ENCODE results near the gene RPIA.
A peak's percentile ranks its signal among the peaks of the same experiment; 100 is the strongest.
"Not testable (repeated sequence)": the region's sequence is repeated elsewhere in the genome, so short reads cannot be mapped to it uniquely, and the experiment has no call there.

RPIA gene

GRCh38 chr2:88733155-88733902, 41.9 kb downstream of the RPIA start:
- no peak for TF ChIP-seq GATA1 (IDR thresholded peaks at IDR 0.05; ENCODE audit: low read depth, low read length)
- no peak for TF ChIP-seq POLR2A (IDR thresholded peaks at IDR 0.05; ENCODE audit: low read length)
- no peak for DNase-seq

DNA sequence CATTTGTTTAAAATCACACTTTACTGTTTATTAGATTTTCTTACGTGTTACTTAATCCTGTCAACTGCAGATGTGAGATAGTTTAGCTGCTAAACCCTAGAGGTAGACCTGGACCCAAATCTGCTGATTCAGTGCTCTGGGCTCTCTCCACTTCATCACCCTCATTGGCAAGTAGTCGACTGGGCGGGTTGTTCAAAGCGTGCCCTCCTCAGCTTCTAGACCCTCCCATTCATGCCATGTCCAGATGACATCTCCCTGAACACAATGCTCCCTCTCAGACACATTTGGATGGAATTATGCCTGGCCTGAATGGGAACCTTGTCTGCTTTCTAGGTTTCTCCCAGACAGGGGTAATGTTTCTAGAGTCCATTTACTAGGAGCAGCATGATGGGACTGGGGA, 43.7 kb downstream of the RPIA start:
- no peak for TF ChIP-seq POLR2A (IDR thresholded peaks at IDR 0.05; ENCODE audit: low read length)
- no peak for TF ChIP-seq GATA1 (IDR thresholded peaks at IDR 0.05; ENCODE audit: low read depth, low read length)
- peak; percentile 77 to 81 for DNase-seq

DNA sequence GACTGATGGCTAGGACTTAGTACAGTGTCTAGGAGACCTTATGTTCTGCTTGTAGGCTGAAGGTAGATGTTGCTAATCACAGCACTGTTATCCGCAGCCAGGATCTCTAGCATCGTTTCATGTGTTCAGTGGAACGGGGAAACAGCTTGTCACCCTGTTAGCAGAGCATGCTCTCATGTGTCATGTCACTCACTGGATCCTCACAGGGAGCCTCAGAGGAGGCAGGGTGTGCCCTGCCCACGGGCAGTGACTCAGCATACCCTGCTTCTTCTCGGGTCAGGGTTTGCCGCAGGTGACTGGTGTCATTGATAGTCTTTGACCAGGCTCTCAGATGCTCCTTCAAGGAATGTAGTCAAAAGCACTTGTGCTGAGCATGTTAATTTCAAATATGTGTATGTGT, 44.4 kb downstream of the RPIA start:
- peak; percentile 89 to 91 for DNase-seq
- TF ChIP-seq POLR2A (IDR thresholded peaks at IDR 0.05; ENCODE audit: low read length), result peak; percentile 21
- no peak for TF ChIP-seq GATA1 (IDR thresholded peaks at IDR 0.05; ENCODE audit: low read depth, low read length)

- peak in 1 of 2 experiments; percentile 45 for DNase-seq
- TF ChIP-seq POLR2A (IDR thresholded peaks at IDR 0.05; ENCODE audit: low read length), result no peak
- no peak for TF ChIP-seq GATA1 (IDR thresholded peaks at IDR 0.05; ENCODE audit: low read depth, low read length)
Measured at GRCh38 chr2:88736437-88736836, 45.0 kb downstream of the RPIA start.

DNA sequence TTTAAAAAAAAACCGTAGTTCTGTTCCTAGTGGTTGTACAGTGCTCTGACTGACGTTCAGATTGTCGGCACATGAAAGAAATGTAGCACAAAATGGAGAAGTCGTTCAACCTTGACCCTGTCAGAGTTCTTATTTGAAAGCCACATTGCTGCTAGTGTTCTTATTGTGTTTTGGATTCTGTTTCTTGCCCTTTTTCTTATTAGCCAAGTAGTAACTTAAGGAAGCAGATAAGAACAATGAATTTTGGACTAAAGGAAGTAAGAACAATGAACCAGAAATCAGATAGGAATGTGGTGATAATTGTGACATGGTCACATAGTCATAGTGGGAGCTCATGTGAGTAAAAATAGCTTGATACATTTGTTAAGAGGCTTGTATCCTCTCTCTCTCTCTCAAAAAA, 45.9 kb downstream of the RPIA start:
- no peak for TF ChIP-seq GATA1 (IDR thresholded peaks at IDR 0.05; ENCODE audit: low read depth, low read length)
- no peak for DNase-seq

DNA sequence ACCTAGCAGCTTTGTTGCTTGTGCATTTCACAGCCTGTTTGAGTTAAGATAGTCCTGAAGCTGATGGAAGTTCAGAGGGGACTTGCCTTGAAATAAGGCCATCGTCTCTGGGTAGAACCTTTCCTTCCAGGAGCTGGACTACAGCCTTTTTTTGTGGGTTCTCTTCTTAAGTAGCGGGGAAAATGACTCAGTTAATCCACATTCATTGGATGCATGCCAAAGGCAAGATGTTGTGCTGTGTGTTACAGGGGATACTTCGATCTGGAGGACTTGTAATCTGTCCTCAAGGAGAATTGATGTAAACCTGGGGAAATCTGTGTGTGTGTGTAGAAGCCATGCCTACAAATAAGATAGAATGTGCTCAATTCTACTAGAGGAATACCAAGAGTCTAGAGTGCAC, 46.8 kb downstream of the RPIA start:
- peak; percentile 8 to 29 for DNase-seq
- no peak for TF ChIP-seq GATA1 (IDR thresholded peaks at IDR 0.05; ENCODE audit: low read depth, low read length)
- no peak for TF ChIP-seq POLR2A (IDR thresholded peaks at IDR 0.05; ENCODE audit: low read length)

- no peak for TF ChIP-seq POLR2A (IDR thresholded peaks at IDR 0.05; ENCODE audit: low read length)
- TF ChIP-seq GATA1 (IDR thresholded peaks at IDR 0.05; ENCODE audit: low read depth, low read length), result no peak
- peak; percentile 75 to 89 for DNase-seq
Measured at GRCh38 chr2:88739985-88740600, 48.6 kb downstream of the RPIA start.

DNA sequence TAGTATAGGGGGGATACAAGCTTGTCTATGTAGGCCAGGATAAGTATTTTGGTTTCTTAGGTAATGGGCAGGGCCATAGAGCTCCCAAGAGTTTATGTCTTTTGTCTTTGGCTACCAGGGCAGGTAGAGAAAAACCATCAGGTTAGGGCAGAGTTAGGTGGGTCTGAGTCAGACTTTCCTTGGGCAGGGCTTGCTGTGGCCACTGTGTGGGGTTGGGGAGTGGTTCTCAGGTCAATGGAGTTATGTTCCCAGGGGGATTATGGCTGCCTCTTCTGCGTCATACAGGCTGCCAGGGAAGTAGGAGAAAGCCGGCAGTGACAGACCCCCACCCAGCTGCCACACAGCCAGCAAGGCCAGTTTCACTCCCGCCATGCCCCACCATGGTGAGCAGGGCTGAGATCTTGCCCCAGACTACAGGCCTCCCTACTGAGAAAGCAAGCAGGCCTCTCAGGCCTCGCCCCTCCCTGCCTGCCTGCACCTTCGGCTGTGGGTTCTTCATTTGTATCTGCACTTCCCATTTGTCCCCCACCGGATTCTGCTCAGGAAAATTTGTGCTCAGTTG, 55.5 kb downstream of the RPIA start:
- DNase-seq, result no peak
- TF ChIP-seq GATA1 (IDR thresholded peaks at IDR 0.05; ENCODE audit: low read depth, low read length), result no peak
- TF ChIP-seq POLR2A (IDR thresholded peaks at IDR 0.05; ENCODE audit: low read length), result no peak

DNA sequence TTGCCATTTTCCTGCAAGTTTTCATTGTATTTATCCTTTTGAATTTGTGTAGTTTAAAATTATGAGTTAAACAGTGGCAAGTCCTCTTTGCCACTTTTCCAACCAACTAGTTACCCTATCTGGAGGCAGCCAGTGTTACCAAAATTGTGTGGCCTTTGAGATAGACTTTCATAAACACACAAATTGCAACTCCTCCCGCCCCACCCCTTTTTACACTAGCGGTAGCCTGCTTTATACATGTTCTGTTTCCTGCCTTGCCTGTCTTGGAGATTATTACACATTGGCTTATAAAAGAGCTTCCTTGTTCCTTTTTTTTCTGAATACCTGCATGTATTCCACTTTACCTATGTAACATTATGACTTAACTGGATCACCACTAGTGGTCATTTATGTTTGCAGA, 56.5 kb downstream of the RPIA start:
- DNase-seq, result peak; percentile 75 to 83
- TF ChIP-seq POLR2A (IDR thresholded peaks at IDR 0.05; ENCODE audit: low read length) (no peak), GATA1 (IDR thresholded peaks at IDR 0.05; ENCODE audit: low read depth, low read length) (no peak)

- no peak for DNase-seq
- TF ChIP-seq GATA1 (IDR thresholded peaks at IDR 0.05; ENCODE audit: low read depth, low read length), result no peak
- no peak for TF ChIP-seq POLR2A (IDR thresholded peaks at IDR 0.05; ENCODE audit: low read length)
Measured at GRCh38 chr2:88751768-88752167, 60.3 kb downstream of the RPIA start.

- peak; percentile 12 to 21 for DNase-seq
- no peak for TF ChIP-seq GATA1 (IDR thresholded peaks at IDR 0.05; ENCODE audit: low read depth, low read length)
- no peak for TF ChIP-seq POLR2A (IDR thresholded peaks at IDR 0.05; ENCODE audit: low read length)
Measured at GRCh38 chr2:88753833-88754584, 62.5 kb downstream of the RPIA start.

DNA sequence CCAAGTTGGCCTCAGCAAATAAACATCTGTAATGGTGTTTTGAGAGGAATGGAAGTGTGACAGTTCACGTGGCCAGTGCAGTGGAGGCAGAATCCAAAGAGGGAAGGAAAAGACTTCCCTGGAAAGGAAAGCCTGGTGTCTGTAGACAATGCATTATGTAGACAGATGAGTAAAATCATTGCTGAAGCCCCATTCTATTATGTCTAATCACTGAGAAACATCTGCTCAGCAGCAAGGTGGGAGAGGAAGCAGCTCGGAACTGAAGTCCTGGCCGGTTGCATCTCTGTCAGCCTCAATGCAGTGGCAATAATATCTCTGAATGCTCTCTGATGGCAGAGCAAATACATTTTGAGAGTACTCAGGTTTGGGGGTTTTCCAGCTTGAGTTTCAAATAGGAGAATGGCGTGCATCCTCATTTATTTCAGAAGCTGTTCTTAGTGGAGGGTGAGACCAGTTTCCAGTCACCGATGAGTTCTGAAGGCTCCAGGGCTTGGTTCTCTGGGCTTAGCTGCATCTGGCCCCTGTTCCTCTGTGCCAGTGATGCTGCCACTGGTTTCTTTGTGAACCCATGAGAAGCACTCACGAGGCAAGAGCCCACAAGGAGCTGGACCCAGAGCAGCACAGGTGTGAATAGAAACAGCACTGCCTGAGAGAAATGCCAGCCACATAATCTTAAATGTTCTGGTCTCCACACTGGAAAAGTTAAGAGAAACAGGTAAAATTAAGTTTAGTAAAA, 63.3 kb downstream of the RPIA start:
- TF ChIP-seq GATA1 (IDR thresholded peaks at IDR 0.05; ENCODE audit: low read depth, low read length), result no peak
- no peak for TF ChIP-seq POLR2A (IDR thresholded peaks at IDR 0.05; ENCODE audit: low read length)
- peak in 1 of 2 experiments; percentile 13 for DNase-seq

DNA sequence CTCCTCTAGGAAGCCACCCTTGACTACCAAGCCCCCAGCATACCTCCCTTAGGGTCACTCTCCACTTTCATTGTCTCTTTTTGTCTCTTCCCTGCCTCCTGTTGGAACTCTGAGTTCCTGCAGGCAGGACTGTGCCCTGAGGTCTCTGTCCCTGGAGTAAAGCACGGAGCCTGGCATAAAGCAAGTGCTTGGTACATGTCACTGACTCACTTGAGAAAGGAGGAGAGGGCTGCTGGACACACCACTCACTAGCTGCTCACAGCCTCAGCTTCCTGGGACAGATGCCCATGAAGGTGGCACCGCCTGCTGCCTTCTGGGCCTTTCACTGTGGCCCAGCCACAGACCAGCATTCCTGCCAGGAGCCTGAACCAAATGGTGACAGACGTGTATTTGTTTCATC, 64.4 kb downstream of the RPIA start:
- TF ChIP-seq POLR2A (IDR thresholded peaks at IDR 0.05; ENCODE audit: low read length), result no peak

DNA sequence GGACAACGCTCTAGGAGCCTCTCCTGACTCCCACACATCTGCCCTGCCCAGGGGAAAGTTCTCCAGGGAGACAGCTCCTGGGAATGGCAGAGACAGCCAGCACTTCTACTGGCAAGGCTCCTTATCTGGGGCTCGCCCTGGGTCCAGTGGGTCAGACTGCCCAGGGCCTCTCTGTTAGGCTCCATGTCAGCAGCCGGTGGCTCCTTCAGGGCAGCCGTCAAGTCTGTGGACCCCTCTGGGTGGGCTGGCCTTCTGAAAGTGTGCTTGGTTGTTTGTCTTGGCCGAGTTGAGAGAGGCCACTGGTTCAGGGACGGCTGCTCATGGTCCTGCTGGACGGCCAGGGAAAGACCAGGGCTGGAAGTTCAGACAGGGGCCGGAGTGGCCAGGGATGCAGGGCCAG, 65.6 kb downstream of the RPIA start:
- no peak for TF ChIP-seq GATA1 (IDR thresholded peaks at IDR 0.05; ENCODE audit: low read depth, low read length)
- no peak for TF ChIP-seq POLR2A (IDR thresholded peaks at IDR 0.05; ENCODE audit: low read length)
- DNase-seq, result no peak

More for the DNA sequence above, 64.4 kb downstream of the RPIA start:
- DNase-seq, result no peak

GRCh38 chr2:88758702-88759101, 67.2 kb downstream of the RPIA start:
- DNase-seq, result not testable (repeated sequence)
